GM15510 (cell line): ENCODE results near the gene CCL18.
"Not testable (repeated sequence)": the region's sequence is repeated elsewhere in the genome, so short reads cannot be mapped to it uniquely, and the experiment has no call there.

Experiments used
- POLR2A ChIP-seq: IDR thresholded peaks from 3 replicates; pipeline ENCODE4 v1.6.1; 2011; ENCODE audit warnings: borderline replicate concordance; ENCODE audit not compliant: insufficient read length; ENCODE audit errors: extremely low read depth

Gene CCL18

DNA sequence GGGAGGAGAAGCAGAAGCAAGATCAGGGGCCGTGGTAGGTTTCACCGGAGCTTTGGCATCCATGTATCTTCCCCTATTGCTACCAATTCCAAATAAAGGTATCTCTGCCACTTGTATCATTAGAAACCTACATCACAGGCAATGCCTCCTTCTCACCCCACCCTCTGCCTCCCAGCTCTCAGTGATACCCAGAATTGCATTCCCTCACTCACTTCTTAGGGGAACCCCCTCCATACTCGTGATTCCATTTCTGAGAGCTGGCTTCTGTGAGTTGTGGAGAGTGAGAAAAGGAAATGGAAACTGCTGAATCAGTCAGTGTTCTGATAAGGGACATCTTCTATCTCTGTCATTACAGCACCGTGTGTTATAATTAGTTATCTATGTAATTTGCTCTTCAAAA, 28.2 kb downstream of the CCL18 start:
- no peak for TF ChIP-seq POLR2A

DNA sequence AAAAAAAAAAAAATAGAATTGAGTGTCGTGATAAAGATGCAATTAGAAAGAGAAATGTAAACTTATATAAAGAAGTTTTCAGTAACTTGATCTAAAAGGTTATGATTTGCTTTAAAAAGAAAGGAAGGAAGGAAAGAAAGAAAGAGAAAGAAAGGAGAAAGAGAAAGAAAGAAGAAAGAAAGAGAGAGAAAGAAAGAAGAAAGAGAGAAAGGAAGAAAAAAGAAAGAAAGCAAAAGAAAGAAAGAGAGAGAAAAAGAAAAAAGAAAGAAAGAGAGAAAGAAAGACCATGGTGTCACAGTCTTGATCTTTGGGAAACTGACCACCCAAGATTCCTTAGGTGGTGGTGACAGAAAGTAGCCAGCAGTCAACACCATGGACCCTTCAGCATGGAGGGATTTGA, 30.2 kb downstream of the CCL18 start:
- TF ChIP-seq POLR2A: no peak

GRCh38 chr17:36094746-36095145, 30.7 kb downstream of the CCL18 start:
- TF ChIP-seq POLR2A: no peak

DNA sequence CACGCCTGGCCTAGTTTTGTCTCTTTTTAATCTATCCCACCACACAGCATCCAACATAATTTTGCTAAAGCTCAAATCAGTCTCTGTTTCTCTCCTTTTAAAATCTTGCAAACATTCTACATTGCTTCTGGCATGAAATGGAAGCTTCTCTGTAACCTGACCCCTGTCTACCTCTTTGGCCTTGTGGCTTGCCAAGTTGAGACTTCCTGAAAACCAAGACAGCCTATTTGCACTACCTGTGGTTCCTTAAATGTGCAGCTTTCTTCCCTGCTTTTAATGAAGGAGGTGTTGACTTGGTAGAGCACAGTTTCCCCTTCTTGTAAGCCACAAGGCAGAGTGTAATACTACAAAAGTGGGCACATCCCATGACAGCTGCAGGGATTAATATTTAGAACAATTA, 31.9 kb downstream of the CCL18 start:
- no peak for TF ChIP-seq POLR2A

DNA sequence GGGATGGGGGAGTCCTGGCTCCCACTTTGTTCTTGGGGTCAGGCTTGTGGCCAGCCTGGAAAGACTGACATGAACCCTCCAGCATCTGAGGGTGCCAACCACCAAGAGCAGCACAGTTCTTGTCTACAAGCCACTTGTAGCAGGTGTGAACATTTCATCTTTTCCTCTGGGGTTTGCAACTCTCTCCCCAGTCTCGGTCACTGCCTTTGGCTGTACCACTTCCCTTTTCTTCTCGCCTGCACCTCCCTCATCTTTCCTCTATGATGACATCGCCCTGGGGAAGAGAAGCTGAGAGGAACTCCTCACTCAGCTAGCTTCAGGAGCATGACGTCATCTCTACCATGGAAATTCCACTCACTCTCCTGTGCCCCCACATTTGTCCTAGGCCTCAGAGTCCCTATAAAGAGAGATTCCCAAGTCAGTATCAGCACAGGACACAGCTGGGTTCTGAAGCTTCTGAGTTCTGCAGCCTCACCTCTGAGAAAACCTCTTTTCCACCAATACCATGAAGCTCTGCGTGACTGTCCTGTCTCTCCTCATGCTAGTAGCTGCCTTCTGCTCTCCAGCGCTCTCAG, 39.4 kb downstream of the CCL18 start, which contains the start of gene CCL4:
Gene CCL4, plus strand, starts transcription at position 427 of the 575 bp plus-strand sequence. Its CDS starts 79 bp downstream, at position 506.
- not testable (repeated sequence) for TF ChIP-seq POLR2A

- TF ChIP-seq POLR2A: no peak
These were observed 40.7 kb downstream of the CCL18 start for GRCh38 chr17:36104701-36105181.

DNA sequence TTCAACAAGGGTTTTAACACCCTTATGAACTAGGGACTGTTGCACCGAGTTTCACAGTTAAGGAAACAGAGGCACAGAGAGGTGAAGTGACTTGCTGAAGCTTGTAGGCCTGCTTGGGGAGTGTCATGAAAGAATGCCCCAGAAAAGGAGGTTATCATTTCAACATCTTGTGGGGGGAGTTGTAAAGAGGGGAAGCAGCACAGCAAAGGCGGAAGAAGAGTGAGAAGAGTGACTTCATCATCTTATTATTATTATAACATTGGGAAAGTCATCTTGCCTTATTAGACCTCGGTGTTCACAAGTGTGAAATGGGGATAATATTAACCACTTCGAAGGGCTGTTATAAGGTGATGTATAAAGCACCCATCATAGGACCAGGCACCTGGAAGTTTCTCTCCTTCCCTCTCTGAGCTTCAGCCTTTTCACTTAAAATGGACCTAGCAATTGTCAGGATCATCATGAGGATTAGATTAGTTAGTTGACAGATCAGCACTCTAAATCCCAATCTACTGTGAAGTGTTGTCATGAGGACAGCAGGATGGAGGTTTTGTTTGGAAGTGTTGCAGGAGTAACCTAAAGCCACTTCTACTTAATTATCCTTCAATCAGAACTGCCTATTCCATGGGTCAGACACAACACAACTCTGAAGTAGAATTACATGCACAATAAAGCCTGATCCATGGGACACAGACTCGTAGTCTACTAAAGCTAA, 41.9 kb downstream of the CCL18 start:
- TF ChIP-seq POLR2A: no peak

GRCh38 chr17:36106493-36106835, 42.4 kb downstream of the CCL18 start:
- TF ChIP-seq POLR2A: no peak

DNA sequence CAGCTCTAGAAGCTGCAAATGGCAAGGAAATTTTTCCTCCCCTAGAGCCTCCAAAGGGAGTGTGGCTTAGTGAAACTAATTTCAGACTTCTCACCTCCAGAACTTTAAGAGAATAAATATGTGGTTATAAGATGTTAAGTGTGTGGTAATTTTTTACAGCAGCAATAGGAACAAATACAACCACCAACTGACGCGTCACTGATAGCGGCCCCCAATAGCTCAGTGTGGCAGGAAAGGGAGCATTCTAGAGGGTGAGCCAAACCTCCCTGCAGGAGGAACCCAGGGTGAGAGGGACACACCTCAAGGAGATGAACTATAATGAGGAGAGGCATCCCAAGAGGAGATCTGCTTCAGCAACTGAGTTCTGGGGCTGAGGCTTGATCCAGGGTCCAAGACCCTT, 43.6 kb downstream of the CCL18 start:
- TF ChIP-seq POLR2A: no peak

- TF ChIP-seq POLR2A: no peak
These were observed 47.0 kb downstream of the CCL18 start for GRCh38 chr17:36111068-36111490.

DNA sequence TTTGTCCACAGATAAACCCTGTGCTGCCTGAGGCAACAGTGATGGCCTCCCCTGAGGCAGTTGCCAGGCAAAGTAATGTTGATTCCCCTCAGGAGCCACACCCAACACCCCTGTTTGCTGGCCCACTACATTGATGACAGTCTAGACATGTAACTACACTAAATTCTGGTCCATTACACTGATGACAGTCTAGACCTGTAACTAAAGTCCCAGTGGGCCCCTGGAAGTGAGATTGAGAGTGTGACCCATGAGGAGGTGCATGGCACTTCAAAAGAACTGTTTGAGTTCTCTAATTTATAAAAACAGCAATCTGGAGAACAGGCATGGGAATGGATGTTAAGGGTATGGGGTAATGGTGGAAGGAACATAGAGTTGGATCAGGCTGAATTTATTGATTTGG, 48.5 kb downstream of the CCL18 start:
- no peak for TF ChIP-seq POLR2A

DNA sequence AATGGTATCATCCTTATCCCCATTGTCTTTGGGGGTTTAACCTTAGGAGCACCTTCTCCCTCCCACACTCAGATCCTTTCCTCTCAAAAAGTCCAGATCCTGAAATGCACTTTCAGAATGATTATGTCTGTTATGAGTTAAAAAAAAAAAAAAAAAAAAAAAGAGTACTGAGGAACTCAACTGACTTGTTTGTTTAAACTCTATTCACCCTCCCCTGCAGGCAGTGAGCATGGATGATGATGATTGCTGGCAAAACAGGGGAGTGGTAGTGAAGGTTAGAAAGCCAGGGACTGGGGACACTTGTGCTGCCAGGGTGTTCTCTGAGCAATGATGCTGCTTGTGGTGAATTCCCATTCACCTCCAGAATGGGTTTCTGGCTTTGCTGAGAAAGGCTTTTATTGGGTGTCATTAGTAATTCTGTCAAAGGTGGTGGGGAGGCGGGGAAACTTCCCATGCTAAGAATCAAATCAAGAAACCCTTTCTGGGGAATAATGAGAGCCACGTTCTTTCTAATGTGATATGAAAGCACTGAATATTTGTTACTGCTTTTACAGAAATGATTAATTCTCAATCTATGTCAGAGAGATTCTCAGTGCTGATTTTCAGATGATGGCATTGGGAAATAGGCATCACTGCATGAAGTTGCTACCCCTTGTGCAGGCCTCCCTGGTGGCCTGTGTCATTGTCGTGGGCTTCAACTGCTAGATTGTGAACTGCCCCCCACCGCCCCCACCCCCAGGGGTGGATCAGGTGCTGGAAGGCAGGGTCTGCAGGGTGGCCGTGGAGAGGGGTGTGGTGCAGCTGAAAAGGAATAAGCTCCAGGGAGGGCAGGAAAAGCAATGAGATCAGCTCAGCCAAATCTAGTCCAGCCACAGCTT, 53.7 kb downstream of the CCL18 start:
- no peak for TF ChIP-seq POLR2A

DNA sequence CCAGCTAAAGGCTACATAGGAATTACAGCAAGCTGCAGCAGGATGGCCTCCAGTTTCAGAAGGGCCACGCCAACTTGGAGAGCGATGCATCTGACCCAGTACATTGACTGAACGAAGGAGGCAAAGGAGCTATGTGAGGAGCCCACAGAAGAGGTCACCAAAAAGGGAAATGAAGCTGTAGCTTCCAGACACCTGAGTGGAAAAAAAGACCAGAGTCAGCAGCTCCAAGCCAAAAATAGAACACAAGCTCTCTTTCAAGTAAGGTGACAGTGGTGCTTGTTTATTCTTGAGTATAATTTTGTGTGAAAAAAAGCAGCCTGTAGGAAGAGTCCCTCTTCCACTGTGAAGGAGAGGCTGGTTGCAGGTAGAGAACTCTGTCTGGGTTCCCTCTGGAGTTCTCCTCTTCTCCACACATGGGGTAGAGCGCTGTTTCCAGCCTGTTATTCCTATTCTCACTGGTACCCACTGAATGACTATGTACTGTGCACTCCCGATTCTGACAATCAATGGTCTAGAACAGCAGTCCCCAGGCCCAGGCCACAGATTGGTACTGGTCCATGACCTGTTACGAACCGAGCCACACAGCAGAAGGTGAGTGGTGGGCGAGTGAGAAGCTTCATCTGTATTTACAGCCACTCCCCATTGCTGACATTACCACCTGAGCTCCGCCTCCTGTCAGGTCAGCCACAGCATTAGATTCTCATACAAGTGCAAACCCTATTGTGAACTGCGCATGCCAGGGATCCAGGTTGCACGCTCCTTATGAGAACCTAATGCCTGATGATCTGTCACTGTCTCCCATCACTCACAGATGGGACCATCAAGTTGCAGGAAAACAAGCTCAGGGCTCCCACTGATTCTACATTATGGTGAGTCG, 54.6 kb downstream of the CCL18 start:
- TF ChIP-seq POLR2A: no peak

- no peak for TF ChIP-seq POLR2A
These were observed 56.1 kb downstream of the CCL18 start for GRCh38 chr17:36120221-36120620.
